GM12891 (cell line): ENCODE results near the gene SMG7.
A peak's percentile ranks its signal among the peaks of the same experiment; 100 is the strongest.

Experiments used
- DNase-seq: peaks from one replicate; pipeline ENCODE4 v3.0.0; 2011; ENCODE audit warnings: low spot score; ENCODE audit not compliant: insufficient read length
- FAIRE-seq: peaks from 2 replicates; lab custom pipeline; 2011; peaks lifted over from hg19 to GRCh38; lab: Jason Lieb, UNC
- PAX5 ChIP-seq: IDR thresholded peaks from 2 replicates; pipeline ENCODE4 v1.6.1; 2011; ENCODE audit warnings: low read length, moderate library complexity, mild to moderate bottlenecking; ENCODE audit not compliant: insufficient read depth, severe bottlenecking
- POLR2A ChIP-seq: IDR thresholded peaks from 2 replicates; pipeline ENCODE4 v1.6.1; 2011; ENCODE audit warnings: low read depth, low read length, control low read depth
- POLR2AphosphoS5 ChIP-seq: IDR thresholded peaks from 2 replicates; pipeline ENCODE4 v1.6.1; 2011; ENCODE audit warnings: low read depth, low read length, control low read depth
- POU2F2 ChIP-seq: IDR thresholded peaks from 2 replicates; pipeline ENCODE4 v1.6.1; 2011; ENCODE audit warnings: low read depth, mild to moderate bottlenecking, control low read depth, low read length, moderate library complexity
- SPI1 ChIP-seq: IDR thresholded peaks from 2 replicates; pipeline ENCODE4 v1.6.1; 2011; ENCODE audit warnings: low read depth, low read length, control low read depth
- TAF1 ChIP-seq: IDR thresholded peaks from 2 replicates; pipeline ENCODE4 v1.6.1; 2011; ENCODE audit warnings: low read depth, low read length, control low read depth

Gene SMG7

GRCh38 chr1:183552441-183552840, 80.1 kb downstream of the SMG7 start:
- no peak for FAIRE-seq
- TF ChIP-seq PAX5 (no peak), POLR2AphosphoS5 (no peak), POU2F2 (no peak), SPI1 (no peak), POLR2A (no peak), TAF1 (no peak)

GRCh38 chr1:183552891-183553290, 80.6 kb downstream of the SMG7 start:
- DNase-seq, result no peak
- FAIRE-seq, result no peak
- no peak for TF ChIP-seq SPI1
- no peak for TF ChIP-seq POLR2A
- TF ChIP-seq TAF1, result no peak
- no peak for TF ChIP-seq POLR2AphosphoS5
- no peak for TF ChIP-seq PAX5
- no peak for TF ChIP-seq POU2F2

More at GRCh38 chr1:183552441-183552840, 80.1 kb downstream of the SMG7 start:
- DNase-seq, result no peak

GRCh38 chr1:183553331-183553730, 81.0 kb downstream of the SMG7 start:
- FAIRE-seq (no peak), DNase-seq (no peak)
- TF ChIP-seq PAX5 (no peak), POLR2A (no peak), TAF1 (no peak), POLR2AphosphoS5 (no peak), POU2F2 (no peak), SPI1 (no peak)

DNA sequence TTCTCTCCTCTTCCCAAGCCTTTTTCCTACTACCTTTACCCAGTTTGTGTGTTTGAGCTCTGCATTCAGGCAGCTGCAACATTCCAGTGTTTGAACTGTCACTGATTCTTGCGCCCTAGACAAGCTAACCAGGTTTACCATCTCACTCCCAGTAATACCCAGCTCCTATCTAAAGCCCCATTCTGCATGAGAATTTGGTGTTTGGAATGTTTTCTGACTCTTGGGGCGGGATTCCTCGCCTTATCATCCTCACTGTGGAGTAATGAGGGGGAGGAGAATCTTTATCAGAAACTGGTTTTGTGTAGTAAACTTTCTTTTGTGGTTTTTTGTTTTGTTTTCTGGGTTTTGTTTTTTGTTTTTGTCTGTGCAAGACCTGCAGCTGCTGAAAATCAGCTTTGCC, 81.5 kb downstream of the SMG7 start:
- FAIRE-seq (no peak), DNase-seq (no peak)
- no peak for TF ChIP-seq POU2F2
- no peak for TF ChIP-seq PAX5
- no peak for TF ChIP-seq POLR2AphosphoS5
- TF ChIP-seq POLR2A, result no peak

GRCh38 chr1:183554577-183554976, 82.3 kb downstream of the SMG7 start:
- FAIRE-seq (no peak), DNase-seq (no peak)
- TF ChIP-seq POLR2AphosphoS5 (no peak), SPI1 (peak; percentile 59), POLR2A (no peak), TAF1 (no peak), PAX5 (no peak)

- TF ChIP-seq POU2F2, result no peak
- TF ChIP-seq POLR2AphosphoS5, result no peak
- no peak for TF ChIP-seq TAF1
- no peak for TF ChIP-seq PAX5
- no peak for TF ChIP-seq POLR2A
- FAIRE-seq (no peak), DNase-seq (no peak)
Observed at GRCh38 chr1:183559061-183559460, 86.8 kb downstream of the SMG7 start.

- TF ChIP-seq POLR2AphosphoS5 (no peak), POLR2A (no peak), PAX5 (no peak), SPI1 (no peak), TAF1 (no peak), POU2F2 (no peak)
- DNase-seq (no peak), FAIRE-seq (no peak)
Observed at GRCh38 chr1:183562701-183563100, 90.4 kb downstream of the SMG7 start.

GRCh38 chr1:183565261-183565660, 93.0 kb downstream of the SMG7 start:
- no peak for TF ChIP-seq SPI1
- TF ChIP-seq PAX5, result no peak
- no peak for TF ChIP-seq TAF1
- TF ChIP-seq POU2F2, result no peak
- no peak for TF ChIP-seq POLR2AphosphoS5
- no peak for TF ChIP-seq POLR2A
- DNase-seq (no peak), FAIRE-seq (no peak)

DNA sequence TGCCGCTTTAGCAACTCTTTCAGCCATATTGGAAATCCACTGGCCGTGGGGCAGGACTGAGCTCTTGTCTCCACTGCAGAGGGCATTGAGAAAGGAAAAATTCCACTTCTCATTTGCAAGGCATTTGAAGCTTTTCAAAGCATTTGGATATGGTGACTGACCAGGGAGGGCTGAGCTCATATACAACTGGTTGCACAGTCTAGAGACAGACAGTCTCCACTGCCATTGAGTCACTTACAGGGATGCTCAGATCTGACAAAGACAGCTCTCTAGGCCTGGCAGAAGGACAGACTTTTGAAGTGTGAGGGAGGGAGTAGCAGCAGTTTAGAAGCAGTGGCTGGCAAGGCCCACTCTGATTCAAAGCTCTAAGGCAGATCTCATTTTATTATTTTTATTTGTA, 93.7 kb downstream of the SMG7 start:
- DNase-seq, result no peak
- FAIRE-seq, result no peak
- TF ChIP-seq TAF1 (no peak), POLR2AphosphoS5 (no peak; the same call in none of the 2 replicates), POLR2A (no peak), POU2F2 (no peak), SPI1 (no peak), PAX5 (no peak)

- peak; percentile 49 for TF ChIP-seq SPI1
- TF ChIP-seq POLR2A, result no peak
- DNase-seq (peak; percentile 23), FAIRE-seq (peak; percentile 45)
Observed at GRCh38 chr1:183567584-183567983, 95.3 kb downstream of the SMG7 start.
